Bone marrow (tissue), 2 donors: ENCODE data around the gene ADAMTSL1.

Source experiments
- DNase-seq, 2 donors: peaks; one replicate each; lab custom pipeline; 2025; lab: John Stamatoyannopoulos, UW

The ADAMTSL1 gene

GRCh38 chr9:18739641-18740318 is 265.8 kb downstream of the ADAMTSL1 start:
- no peak for DNase-seq

- no peak for DNase-seq
Observed at GRCh38 chr9:18741359-18741758, 267.4 kb downstream of the ADAMTSL1 start.

GRCh38 chr9:18741945-18742344 is 268.0 kb downstream of the ADAMTSL1 start:
- no peak for DNase-seq

- no peak for DNase-seq
Observed at GRCh38 chr9:18743421-18743820, 269.5 kb downstream of the ADAMTSL1 start.

- no peak for DNase-seq
Observed at GRCh38 chr9:18743971-18744370, 270.0 kb downstream of the ADAMTSL1 start.

GRCh38 chr9:18745710-18746109 is 271.8 kb downstream of the ADAMTSL1 start:
- DNase-seq = no peak

GRCh38 chr9:18746631-18747030 is 272.7 kb downstream of the ADAMTSL1 start:
- DNase-seq = no peak

GRCh38 chr9:18747595-18747994 is 273.6 kb downstream of the ADAMTSL1 start:
- DNase-seq = no peak

- DNase-seq = no peak
Observed at GRCh38 chr9:18748251-18748701, 274.3 kb downstream of the ADAMTSL1 start.

GRCh38 chr9:18749711-18750110 is 275.8 kb downstream of the ADAMTSL1 start:
- DNase-seq = no peak

GRCh38 chr9:18753904-18754303 is 280.0 kb downstream of the ADAMTSL1 start:
- DNase-seq = no peak

- DNase-seq = no peak
Observed at GRCh38 chr9:18754537-18754936, 280.6 kb downstream of the ADAMTSL1 start.

- DNase-seq = no peak
Observed at GRCh38 chr9:18755263-18755662, 281.3 kb downstream of the ADAMTSL1 start.

GRCh38 chr9:18756712-18757125 is 282.8 kb downstream of the ADAMTSL1 start:
- DNase-seq = no peak

- DNase-seq = no peak
Observed at GRCh38 chr9:18759827-18760226, 285.9 kb downstream of the ADAMTSL1 start.

GRCh38 chr9:18761742-18762300 is 287.9 kb downstream of the ADAMTSL1 start:
- DNase-seq = no peak

- DNase-seq = no peak
Observed at GRCh38 chr9:18766989-18767550, 293.1 kb downstream of the ADAMTSL1 start.

GRCh38 chr9:18768951-18769622 is 295.1 kb downstream of the ADAMTSL1 start:
- no peak for DNase-seq

- DNase-seq = no peak
Observed at GRCh38 chr9:18770131-18770908, 296.4 kb downstream of the ADAMTSL1 start.

- DNase-seq = no peak
Observed at GRCh38 chr9:18771011-18771410, 297.1 kb downstream of the ADAMTSL1 start.

GRCh38 chr9:18771763-18772162 is 297.8 kb downstream of the ADAMTSL1 start:
- no peak for DNase-seq

GRCh38 chr9:18775241-18775640 is 301.3 kb downstream of the ADAMTSL1 start:
- DNase-seq = no peak
